Stimulated activated CD4-positive, alpha-beta T cell treated with anti-CD3 and anti-CD28 coated beads, Interleukin-12 subunit alpha, Interleukin-12 subunit beta, amount 100 ng/mL, for 24 hours (primary cell): ENCODE data around the gene PNMA1.

Source experiments
- DNase-seq, 2 experiments: peaks; one replicate each; pipeline ENCODE4 v3.0.0-alpha.2; 2020; ENCODE audit warnings: low read depth in 2 of 2

PNMA1 gene, protein sequence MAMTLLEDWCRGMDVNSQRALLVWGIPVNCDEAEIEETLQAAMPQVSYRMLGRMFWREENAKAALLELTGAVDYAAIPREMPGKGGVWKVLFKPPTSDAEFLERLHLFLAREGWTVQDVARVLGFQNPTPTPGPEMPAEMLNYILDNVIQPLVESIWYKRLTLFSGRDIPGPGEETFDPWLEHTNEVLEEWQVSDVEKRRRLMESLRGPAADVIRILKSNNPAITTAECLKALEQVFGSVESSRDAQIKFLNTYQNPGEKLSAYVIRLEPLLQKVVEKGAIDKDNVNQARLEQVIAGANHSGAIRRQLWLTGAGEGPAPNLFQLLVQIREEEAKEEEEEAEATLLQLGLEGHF

DNA sequence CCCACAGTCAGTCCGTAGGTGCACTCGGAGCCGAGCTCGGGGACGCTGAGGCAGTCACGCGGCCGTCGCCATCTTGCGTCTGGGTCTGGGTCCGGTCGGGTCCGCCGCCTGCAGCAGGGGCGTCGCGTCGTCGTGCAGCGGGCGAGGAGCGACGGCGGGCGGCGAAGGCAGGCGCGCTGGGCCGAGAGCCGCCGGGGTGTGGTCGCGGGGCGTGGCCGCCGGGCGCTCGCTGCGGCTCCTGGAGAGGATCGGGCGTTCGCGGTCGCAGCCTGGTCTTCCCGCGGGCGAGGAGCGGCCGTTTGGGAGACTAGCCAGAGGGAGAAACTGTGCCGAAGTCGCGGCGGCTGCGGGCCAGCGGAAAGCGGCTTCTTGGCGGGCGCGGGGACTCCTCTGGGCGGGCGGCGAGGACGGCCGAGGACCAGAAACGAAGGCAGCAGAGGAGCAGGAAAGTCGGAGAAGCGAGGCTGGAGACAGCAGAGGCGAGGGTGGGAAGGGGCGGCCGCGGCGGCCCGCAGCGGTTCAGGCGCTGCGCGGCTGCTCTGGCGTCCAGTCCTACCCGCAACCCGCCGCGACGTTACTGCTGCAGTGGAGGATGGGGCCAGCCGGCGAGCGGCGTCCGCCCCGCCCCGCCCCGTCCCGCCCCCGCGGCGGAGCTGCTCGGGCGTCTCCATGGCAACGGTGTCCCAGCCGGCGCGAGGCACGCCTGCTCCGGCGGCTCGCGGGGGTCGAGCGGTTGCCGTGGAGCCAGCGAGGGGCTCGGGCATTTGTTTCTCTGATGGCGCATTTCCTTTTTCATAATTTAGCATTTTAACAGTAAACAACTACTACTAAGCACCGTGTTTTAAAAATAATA, at the start of gene PNMA1:
TSS of gene PNMA1 (minus strand) at position 582 of the 853 bp plus-strand sequence. CDS start 745 bp downstream, outside the sequence.
- DNase-seq = peak; percentile 74 to 79

DNA sequence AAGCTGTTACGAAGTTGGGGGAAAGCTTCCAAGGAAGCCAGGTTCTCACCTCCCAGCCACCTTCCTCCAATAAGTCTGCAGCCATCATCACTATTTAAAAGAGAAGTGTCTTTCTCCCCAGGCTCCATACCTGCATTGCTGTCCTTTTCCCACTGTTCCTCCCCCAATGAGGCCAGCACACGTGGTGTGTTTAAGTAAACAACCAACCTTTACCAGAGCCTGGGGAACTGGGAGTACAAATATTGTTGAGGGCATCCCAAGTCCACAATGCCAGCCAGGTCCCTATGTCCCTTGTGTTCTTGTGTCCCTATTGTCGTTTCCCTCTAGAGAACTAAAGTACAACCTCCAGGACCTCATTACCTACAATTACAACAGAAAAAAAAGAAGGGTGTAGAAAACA, 49.2 kb upstream of the PNMA1 start:
- DNase-seq = no peak

DNA sequence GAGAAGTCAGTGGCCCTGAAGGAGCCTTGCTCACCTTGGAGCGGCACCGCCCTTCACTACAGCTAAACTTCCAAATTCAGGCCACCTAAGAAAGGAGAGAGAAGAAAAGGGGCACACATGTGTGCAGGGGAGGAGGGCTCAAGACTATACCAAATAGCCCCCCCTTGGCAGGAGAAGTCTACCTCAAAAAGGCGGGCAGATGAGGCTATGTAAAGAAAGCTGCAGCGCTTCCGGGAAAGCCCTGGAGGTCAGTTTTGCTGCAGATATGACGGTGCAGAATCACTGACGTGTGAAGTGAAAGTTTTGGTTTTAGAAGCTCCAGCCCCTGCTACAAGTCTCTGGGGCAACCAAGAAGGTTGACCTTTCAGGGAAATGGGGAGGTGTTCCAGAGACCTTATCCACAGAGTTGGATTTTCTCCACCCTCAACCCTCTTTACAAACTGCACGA, 48.2 kb upstream of the PNMA1 start:
- no peak for DNase-seq

DNA sequence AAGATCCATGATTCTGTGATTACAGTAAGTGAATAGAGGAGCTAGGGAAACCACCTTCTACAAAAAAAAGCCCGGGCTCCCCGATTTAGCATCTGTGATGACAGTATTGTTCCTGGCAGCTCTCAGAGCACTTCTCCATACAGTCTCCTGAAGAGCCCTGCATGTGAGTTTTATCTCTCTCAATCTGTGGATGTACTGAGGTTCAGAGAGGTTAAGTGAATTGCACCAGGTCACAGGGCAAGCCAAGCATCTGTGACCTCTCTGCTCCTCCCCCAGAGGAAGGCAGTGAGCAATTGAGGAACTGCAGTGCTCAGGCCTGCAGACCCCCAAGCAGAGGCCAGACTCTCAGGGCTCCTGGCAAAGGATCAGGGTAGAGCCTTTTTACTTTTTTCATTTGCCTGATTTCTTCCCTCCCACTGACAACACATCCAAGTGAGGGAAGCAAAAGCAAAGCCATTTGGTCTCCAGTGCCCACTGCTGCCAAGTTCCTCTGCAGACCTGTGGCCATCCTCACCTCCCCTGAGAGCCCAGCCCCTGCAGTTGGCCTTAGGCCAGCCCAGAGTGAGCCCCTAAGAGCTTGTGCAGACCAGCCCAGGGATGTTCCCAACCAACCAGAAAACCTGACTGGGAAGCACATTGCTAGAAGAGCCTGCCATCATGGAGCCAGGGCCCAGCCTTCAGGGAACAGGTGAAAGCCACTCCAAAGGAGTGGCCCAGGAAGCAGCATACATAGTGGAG, 47.6 kb upstream of the PNMA1 start:
- DNase-seq = no peak

DNA sequence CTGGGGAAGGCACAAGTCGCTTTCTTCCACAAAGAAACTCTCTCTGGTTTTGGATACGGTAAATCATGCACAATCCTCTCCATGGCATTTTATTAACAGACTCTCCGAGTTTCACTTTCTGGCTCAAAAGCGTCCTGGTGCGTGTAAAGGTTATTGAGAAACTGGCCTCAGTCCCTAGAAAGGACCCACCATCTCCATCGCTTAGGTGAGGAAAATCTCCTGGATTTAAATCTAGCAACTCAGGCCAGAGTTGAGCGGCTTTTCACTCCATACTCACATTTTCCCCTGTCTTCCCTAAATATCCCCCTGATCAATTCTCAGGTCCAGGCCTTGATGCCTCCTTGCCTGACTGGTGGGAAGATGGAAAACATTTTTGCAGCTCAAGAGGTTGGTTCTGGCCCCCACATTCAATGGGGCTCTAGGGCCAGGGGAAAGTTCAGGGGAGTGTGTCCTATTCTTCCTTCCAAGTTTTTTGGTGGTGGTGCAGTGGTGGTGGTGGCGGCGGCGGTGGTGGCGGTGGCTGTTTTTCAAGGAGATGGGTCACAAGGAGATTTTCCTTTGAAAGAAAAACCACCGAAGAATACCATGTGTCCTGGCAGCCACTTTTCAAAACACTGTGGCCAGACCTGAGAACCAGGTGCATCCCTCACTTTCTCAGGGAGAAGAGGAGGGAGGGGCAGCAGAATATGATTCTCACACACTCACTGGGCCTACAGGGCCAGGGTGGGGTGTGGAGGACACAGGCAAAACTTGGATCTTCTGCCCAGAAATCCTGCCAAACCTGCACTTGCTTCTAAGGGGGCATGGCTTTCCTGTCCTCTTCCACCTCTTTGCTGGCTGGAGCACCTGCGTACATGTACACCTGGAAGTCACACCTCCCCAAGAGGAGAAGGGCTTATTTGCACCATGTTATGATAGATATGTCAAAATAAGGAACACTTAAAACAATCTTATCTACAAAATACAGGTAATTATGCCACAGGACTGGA, 46.7 kb upstream of the PNMA1 start:
- no peak for DNase-seq

DNA sequence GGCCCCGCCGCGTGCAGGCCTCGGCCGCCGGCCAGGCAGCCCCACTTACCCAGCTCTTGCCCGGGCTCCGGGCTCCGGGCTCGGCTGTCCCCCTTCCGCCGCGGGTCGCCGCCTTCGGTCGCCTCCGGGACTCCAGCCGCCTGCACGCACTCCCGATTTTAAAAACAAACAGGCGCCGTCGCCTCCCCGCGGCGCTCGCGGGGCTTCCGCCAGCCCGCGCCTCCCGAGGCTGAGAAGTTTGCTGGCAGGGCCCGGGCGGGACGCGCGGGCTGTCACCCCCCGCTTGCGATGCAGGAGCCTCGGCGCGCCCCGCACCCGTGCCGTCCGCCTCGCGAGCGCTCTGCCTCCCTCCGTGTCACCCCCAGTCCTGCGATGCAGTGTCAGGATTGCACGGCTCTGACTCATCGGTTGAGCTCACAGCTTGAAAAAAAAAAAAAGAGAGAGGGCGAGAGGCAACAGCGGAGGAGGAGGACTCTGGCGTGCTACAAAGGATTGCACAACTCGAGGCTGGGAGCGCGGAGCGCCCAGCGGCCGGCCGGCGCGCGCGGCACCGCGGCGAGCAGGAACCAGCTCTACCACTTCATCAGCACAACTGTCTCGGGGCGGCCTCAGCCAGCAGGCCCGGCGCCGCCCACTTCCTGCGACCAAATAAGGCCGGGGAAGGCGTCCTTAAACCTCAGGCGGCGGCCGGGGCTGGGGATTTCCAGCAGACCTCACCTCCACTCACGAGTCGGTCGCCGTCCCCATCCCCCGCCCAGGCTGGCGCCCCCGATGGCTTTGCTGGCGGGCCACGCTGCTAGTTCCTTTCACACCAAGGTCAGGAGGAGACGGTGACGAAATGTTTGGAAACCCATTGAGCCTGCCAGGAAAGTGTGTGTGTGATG, 45.8 kb upstream of the PNMA1 start:
- peak; percentile 94 to 97 for DNase-seq

DNA sequence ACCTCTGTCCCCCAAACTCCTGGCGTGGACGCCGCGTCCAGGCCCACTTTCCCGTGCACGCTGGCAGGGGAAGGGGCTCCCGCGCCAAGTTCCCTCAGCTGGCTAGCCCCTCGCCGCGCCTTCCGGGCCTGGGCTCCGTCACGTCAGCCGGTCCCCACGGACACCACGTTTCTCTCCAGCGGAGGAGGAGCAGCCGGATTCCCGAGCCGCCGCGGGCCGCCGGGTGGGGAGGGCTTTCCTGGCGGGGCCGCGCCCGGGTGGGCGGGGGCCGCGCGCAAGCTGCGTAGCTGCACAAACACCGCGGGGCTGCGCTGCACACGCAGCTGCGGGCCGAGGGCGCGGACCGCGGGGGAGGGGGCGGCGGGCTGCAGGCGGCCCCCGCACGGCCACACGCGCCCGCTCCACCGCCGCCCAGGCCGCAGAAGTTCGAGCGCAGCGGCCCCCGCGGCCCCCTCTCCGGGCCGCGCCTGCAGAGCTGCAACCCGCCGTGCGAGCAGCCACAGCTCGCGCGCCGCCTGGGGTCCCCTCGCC, 45.1 kb upstream of the PNMA1 start:
- DNase-seq = no peak

DNA sequence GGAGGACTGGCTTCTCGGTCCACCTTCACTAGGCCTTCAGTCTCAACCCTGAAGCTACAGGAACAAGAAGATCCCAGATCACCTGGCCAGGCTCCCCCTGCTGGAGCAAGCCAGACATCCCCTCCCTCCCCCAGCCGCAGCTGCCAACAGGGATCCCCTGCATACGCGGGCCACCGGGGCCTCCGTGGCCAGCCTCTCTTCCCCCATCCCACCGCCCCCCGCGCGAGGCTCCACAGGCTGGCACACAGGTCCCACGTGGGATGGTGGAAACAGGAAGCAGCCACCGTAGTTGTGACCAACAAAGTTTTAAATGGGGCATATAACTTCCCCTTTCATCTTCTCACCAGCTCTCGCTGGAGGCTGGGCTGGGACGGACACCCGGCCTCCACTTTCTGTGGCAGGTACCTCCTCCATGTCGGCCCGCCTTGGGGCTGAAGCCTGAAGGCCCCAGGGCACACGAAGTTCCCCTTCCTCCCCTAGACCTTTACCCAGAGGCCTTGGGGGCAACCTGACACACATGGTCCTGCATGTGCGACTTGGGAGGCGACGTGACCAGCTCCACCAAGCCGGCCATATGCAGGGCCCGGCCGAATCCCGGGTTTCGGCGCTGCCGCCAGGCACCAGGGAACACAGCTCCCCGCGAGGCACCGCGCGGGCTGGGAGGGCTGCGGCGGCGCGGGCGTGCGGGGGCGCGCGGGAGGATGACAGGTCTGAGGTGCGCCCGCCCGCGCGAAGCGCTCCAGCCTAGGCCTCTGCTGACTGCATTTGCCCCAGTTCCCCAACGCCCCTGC, 44.4 kb upstream of the PNMA1 start:
- peak; percentile 41 to 71 for DNase-seq

DNA sequence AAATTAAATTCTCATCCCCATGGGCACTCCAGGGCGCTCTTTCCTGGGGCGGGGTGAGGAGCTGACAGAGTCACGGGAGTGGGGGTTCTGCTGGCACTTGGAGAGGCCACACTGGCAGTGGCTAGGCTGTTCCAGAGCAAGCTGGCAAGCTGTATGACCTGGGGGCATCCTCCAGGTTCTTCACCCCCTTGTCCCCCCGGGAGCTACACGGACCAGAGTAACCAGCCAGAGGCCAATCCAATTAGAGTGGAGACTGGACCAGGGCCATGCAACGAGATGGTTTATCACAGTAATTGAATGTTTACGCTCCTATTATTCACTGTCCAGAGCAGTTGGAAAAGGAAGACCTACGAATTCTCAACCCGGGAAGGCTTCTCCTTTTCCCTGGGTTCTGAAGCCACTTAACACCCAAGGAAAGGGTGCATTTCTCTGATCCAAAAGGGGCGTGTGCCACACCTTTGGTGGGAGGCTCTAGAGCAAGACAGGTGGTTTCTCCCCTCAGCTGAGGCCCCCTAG, 43.8 kb upstream of the PNMA1 start:
- no peak for DNase-seq

DNA sequence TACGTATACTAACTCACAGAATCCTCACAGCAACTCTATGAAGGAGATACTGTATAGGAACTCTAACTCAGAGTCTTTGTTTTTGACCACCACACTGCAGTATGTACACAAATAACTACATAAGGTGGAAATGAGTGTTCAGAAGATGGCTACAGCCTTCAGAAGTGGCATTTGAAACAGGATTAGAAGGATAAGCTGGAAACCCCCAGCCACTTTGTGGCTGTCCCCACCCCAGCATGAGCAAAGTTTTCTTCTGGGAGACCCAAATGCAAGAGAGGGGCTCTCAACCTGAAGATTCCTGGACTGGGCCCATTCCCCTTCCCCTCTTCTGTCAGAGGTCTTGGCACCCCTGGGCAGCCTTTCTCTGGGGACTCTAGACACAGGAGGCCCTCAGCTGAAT, 43.2 kb upstream of the PNMA1 start:
- no peak for DNase-seq

DNA sequence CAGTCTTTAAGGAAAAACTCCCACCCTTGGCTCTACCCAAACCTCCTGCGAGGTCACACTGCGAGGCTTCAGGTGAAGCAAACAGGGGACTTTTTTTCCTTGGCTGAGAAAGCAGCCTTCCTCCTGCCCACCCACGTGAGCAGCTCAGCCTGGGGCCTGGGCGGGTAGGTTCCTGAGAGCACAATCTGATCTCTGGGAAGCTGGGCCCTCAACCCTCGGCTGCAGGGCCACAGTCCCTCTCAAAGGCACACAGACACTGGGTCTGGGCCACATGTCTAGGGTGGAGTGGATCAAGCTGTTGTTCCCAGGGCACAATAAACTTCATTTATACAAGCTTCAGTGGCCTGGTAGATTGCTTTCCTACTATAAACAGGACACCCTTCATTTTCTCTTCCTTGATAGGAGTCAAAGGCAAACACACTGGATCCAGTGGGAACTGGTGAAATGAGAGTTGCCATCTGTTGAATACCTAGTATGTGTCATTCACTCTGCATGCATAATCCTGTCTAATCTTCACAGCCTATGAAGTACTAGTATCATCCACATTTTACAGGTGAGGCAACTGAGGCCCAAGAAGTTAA, 41.3 kb upstream of the PNMA1 start:
- no peak for DNase-seq

DNA sequence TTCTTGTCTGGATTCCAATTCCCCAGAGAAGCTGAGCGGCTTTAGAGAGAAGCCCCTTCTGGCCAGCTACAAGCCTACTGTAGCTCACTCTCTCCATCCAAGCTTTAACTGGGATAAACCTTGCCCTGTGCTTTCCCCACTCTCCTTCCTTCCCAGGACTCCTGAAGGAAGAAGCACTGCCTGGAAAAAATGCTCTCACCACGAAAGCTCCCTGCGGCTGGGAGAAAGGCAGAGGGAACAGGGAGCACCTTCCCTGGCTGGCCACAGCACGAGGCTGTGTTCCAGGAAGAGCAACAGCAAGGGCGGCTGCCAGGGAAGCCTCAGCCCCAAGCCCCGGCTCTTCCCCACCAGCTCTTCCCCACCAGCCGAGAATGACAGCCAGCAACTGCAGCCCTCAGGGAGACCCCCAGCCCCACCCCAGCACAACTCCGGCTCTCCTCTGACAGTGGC, 40.8 kb upstream of the PNMA1 start:
- DNase-seq = no peak

DNA sequence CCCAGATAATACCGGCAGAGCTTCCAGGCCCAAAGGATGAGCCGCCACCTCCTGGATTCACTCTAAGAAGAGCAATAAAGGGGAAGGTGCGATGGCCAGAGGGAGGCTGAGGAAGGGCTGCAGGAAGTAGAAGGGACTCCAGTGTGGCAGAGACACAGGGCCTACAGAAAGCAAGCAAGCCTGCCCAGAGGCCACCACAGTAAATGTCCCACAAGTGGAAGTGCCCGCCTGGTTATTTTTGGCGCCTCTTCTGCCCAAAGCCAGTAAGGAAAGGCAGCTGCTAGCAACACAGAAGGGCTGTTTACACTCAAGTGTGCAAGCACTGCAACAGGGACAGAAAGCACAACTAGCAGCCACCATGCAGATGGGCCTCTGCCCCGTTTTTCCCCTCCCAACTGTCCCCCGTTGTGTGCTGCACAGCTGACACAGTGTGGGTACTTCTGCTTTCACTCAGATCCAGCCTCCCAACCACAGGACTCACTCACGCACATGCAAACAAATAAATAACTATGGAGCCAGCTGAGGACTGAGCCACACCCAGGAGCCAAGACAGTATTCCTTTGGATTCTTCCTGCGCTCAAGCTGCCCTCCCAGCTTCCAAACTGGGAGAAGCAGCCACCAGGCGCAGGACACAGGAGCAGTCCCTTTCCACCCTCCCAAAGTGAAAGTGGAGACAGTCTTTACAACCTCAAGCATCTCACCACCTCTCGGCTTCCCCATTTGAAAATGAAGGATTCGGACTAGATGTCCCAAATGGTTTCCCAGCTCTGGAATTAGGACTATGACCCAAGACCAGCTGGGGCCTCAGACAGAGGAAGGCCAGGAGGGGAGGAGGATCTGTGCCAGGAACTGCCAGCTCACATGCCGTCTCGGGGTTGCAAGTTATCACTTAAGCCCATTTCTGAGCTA, 40.0 kb upstream of the PNMA1 start:
- DNase-seq = peak in 1 of 2 experiments; percentile 45

DNA sequence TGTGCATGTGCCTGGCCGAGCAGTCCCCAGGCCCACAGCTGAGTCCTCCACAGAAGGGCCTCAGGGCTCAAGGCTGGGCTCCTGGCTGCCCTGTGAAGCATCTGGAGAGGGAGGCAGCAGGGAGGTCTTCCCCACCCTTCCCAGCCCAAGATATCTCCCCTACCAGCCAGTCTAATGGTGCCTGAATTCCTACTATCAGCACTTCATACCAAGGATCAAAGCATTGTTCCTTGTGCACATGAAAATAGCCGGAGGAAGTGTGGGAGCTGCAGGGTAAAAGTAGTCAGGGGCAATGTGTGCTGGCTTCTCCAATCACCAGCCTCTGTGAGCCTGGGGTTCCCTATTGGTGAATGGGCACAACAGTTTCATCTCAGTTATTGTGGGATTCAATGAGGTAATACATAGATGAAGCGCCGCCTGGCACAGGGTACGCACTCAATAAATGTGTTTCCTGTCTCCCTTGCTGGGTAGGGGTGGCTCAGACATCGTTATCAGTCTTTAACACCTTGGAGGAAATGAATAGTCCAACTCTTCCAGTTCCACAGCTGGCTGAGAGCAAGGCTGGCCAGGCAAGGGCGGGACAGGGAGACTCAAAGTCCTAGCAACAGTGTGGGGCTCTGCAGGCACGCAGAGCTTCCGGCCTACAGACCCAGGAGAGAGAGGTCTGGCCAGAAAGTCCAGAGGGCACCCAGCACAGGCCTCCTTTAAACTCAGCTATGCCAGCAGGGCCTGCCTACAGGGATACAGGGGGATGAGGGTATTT, 39.1 kb upstream of the PNMA1 start:
- no peak for DNase-seq

DNA sequence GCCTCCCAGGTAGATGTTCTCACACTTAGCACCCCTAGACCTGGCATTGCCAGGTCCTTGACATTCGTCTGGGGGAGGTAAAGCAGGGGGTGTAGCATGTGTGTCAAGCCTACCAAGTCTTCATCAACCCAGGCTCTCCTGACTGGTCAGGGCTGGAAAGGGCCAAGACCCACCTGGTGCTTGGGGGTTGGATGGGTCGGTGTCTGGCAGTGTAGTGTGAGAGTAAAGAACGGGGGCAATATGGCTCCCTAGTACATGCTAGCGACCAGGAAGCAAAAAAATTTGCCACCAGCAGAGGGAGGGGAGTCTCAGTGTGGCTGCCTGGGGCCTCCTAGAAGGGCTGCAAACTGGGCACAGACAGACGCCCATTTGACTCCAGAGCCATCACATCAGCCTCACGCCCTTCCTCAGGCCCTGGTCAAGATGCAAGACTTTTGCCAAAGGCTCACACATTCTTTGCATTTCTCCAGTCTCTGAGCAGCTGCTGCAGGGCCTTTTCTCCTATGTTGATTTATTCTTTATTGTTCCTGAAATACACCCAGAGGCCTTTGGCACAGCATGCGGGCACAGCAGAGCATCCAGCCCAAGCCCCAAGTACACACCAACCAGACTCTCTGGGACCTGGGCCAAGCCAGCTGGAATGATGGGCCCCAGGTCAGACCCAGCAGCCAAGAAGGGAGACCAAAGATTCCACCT, 38.3 kb upstream of the PNMA1 start:
- DNase-seq = no peak
